Ascending aorta (tissue), 2 donors: Measurements from ENCODE around the gene TOR1A. TPM values are rescaled to one million over a fixed set of nuclear protein-coding genes. Genes with fewer than 3 reads are reported as not detected.
A peak's percentile ranks its signal among the peaks of the same experiment; 100 is the strongest.

ENCODE experiments used
- DNase-seq, 2 donors: peaks; one replicate each; pipeline ENCODE4 v3.0.0-alpha.2; 2019; ENCODE audit warnings: low spot score in 2 of 2
- H3K27ac ChIP-seq, 2 donors: fragments of 200-600 bp; sonication (generic); one replicate each; pipeline ENCODE4 v1.5.1; 2016 to 2017; ENCODE audit warnings: mild to moderate bottlenecking in 1 of 2
- H3K27me3 ChIP-seq: fragments of 200-600 bp; sonication (generic); one replicate; pipeline ENCODE4 v1.5.1; 2017
- H3K36me3 ChIP-seq, 2 donors: fragments of 200-600 bp; sonication (generic); one replicate each; pipeline ENCODE4 v1.5.1; 2016
- H3K4me1 ChIP-seq, 2 donors: fragments of 200-600 bp; sonication (generic); one replicate each; pipeline ENCODE4 v1.5.1; 2016 to 2017; ENCODE audit warnings: mild to moderate bottlenecking in 1 of 2
- H3K4me3 ChIP-seq, 2 donors: fragments of 200-600 bp; sonication (generic); one replicate each; pipeline ENCODE4 v1.5.1; 2016 to 2017; ENCODE audit warnings: mild to moderate bottlenecking in 1 of 2
- H3K9me3 ChIP-seq, 2 donors: fragments of 200-600 bp; sonication (generic); one replicate each; pipeline ENCODE4 v1.5.1; 2016
- CTCF ChIP-seq, 3 experiments: fragments of 200-600 bp in 2 of 3; fragments of 450-650 bp in 1 of 3; sonication (generic) in 2 of 3; IDR thresholded peaks; one replicate each; pipeline ENCODE4 v1.5.1; 2016 to 2019; ENCODE audit warnings: antibody characterized with exemption in 3 of 3, mild to moderate bottlenecking in 1 of 3, moderate library complexity in 1 of 3
- intact Hi-C: fragments of 100-400 bp; cut with DNase I; formaldehyde crosslinking; loops from one replicate; pipeline ENCODE4 v1.15.1; 2023
- total RNA-seq: library from RNA; depleted of rRNA; stranded (reverse); fragments of >200 nt; gene quantifications from one replicate; pipeline ENCODE4 v1.1.0, GENCODE V29; 2016

Gene TOR1A
- total RNA-seq, 1 donor from 2014 or later: 67.7 TPM

- intact Hi-C loops: no loop called here
Measured at GRCh38 chr9:129857207-129857606, 33.3 kb upstream of the TOR1A start.

GRCh38 chr9:129854588-129855110 is 30.7 kb upstream of the TOR1A start:
- intact Hi-C loops: no loop called here
- DNase-seq: no peak
- peaks cover 16 to 37% of the 10 kb centered on the region in 2 donors for H3K4me1 ChIP-seq
- no peaks in the 10 kb centered on the region for H3K9me3 ChIP-seq
- no peak for TF ChIP-seq CTCF (IDR thresholded peaks at IDR 0.05)
- no peak overlapping the region for H3K4me3 ChIP-seq
- H3K36me3 ChIP-seq: peaks cover 26 to 47% of the 10 kb centered on the region in 2 donors
- no peaks in the 10 kb centered on the region for H3K27me3 ChIP-seq
- H3K27ac ChIP-seq: peak overlapping the region; percentile 59 to 75

More at GRCh38 chr9:129857207-129857606, 33.3 kb upstream of the TOR1A start:
- H3K27ac ChIP-seq: peak overlapping the region; percentile 75 to 80
- H3K27me3 ChIP-seq: no peaks in the 10 kb centered on the region
- peaks cover 10 to 20% of the 10 kb centered on the region in 2 donors for H3K4me1 ChIP-seq
- TF ChIP-seq CTCF (IDR thresholded peaks at IDR 0.05): no peak
- H3K4me3 ChIP-seq: no peak overlapping the region
- H3K9me3 ChIP-seq: no peaks in the 10 kb centered on the region
- no peak for DNase-seq
- H3K36me3 ChIP-seq: peaks cover 42 to 64% of the 10 kb centered on the region in 2 donors

- Histone ChIP-seq H3K36me3 (peaks cover 22 to 41% of the 10 kb centered on the region in 2 donors), H3K4me1 (peaks cover 22 to 48% of the 10 kb centered on the region in 2 donors), H3K27me3 (no peaks in the 10 kb centered on the region), H3K4me3 (no peak overlapping the region), H3K9me3 (no peaks in the 10 kb centered on the region), H3K27ac (peak overlapping the region; percentile 36 to 59)
- intact Hi-C loops: no loop called here
- TF ChIP-seq CTCF (IDR thresholded peaks at IDR 0.05): no peak
- no peak for DNase-seq
Measured at GRCh38 chr9:129853614-129854013, 29.7 kb upstream of the TOR1A start.

GRCh38 chr9:129852579-129852978 is 28.6 kb upstream of the TOR1A start:
- Histone ChIP-seq H3K27ac (peak overlapping the region; percentile 45 to 81), H3K36me3 (peaks cover 18 to 30% of the 10 kb centered on the region in 2 donors), H3K4me1 (peaks cover 22 to 56% of the 10 kb centered on the region in 2 donors), H3K4me3 (no peak overlapping the region), H3K27me3 (no peaks in the 10 kb centered on the region), H3K9me3 (no peaks in the 10 kb centered on the region)
- no peak for DNase-seq
- intact Hi-C loops: no loop called here
- no peak for TF ChIP-seq CTCF (IDR thresholded peaks at IDR 0.05)

GRCh38 chr9:129851821-129852220 is 27.9 kb upstream of the TOR1A start:
- no peak for DNase-seq
- TF ChIP-seq CTCF (IDR thresholded peaks at IDR 0.05): no peak
- H3K4me1 ChIP-seq: peaks cover 22 to 52% of the 10 kb centered on the region in 2 donors
- H3K27me3 ChIP-seq: no peaks in the 10 kb centered on the region
- peaks cover 18 to 30% of the 10 kb centered on the region in 2 donors for H3K36me3 ChIP-seq
- H3K4me3 ChIP-seq: no peak overlapping the region
- intact Hi-C loops: no loop called here
- peak overlapping the region; percentile 45 to 81 for H3K27ac ChIP-seq
- H3K9me3 ChIP-seq: no peaks in the 10 kb centered on the region
